ENCODE data around the gene HNRNPAB.
A peak's percentile ranks its signal among the peaks of the same experiment; 100 is the strongest.
"Not testable (repeated sequence)": the region's sequence is repeated elsewhere in the genome, so short reads cannot be mapped to it uniquely, and the experiment has no call there.

HNRNPAB gene

DNA sequence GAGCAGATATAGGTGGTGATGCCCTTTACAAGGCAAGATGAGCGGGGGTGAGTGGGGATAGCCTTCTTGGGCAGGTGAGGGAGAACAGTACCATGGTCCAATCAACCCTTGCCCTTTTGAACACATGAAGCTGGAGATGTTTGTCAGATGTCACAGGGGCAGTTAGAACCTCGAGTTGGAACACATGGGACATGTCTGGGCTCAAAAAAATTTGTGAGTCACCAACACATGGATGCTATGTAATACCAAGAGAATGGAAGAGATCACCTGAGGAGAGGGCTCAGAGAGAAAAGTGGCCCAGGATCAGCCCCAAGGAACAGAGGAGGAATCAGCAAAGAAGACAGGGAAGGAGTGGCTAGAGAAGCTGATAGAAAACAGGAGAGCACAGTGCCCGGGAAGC, 23.6 kb downstream of the HNRNPAB start:
- DNase-seq (ENCODE audit: low read depth, low spot score), result peak; percentile 16
- H3K27ac ChIP-seq, result peak overlapping the region; percentile 24

DNA sequence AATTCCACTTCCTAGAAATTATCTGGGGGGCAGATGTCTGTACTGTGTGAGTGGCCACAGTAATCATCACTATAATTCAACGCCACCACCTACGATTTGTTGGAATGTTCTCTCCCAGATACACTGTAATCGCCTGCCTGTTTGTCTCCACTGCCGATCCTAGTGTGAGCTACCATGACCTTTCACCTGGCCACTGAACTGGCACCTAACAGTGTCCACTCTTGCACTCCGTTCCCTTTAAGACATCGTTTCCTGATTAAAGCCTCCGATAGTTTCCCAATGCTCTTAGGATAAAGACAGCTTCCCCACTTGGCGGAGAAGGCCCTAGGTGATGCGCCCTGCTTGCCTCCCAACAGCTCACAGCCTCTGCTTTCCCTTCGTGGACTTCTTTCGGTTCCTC, 24.3 kb downstream of the HNRNPAB start:
- peak overlapping the region; percentile 24 for H3K27ac ChIP-seq
- no peak for DNase-seq (ENCODE audit: low read depth, low spot score)

DNA sequence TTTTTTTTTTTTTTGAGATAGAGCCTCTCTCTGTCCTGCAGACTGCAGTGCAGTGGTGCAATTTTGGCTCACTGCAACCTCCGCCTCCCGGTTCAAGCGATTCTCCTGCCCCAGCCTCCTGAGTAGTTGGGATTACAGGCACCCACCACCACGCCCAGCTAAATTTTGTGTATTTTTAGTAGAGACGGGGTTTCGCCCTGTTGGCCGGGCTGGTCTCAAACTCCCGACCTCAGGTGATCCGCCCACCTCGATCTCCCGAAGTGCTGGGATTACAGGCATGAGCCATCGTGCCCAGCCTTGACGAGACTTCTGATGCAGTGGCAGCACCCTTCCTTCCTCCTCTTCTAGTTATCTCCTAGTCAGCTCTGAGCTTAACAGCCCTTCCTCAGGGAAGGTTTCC, 24.8 kb downstream of the HNRNPAB start:
- H3K27ac ChIP-seq; DNase-seq (ENCODE audit: low read depth, low spot score): not testable (repeated sequence)

DNA sequence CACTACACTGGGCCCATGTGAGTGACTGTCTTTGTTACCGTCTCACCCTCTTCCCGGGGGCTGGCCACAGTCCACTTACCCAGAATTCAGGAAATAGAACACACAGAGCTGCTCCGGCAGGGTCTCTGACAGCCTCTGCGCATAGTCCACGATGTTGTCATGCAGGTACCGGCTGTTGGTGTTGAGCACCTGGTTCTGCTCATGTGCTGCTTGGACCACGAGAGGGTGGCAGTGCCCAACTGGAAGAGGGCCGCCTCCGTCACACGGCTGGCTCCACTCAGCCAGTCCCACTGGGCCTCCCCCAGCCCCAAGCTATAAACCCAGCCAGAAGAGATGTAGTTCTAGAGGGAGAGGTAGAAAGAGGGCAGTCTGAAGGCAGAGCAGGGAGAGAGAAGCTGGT, 25.5 kb downstream of the HNRNPAB start:
- no peak overlapping the region for H3K27ac ChIP-seq

DNA sequence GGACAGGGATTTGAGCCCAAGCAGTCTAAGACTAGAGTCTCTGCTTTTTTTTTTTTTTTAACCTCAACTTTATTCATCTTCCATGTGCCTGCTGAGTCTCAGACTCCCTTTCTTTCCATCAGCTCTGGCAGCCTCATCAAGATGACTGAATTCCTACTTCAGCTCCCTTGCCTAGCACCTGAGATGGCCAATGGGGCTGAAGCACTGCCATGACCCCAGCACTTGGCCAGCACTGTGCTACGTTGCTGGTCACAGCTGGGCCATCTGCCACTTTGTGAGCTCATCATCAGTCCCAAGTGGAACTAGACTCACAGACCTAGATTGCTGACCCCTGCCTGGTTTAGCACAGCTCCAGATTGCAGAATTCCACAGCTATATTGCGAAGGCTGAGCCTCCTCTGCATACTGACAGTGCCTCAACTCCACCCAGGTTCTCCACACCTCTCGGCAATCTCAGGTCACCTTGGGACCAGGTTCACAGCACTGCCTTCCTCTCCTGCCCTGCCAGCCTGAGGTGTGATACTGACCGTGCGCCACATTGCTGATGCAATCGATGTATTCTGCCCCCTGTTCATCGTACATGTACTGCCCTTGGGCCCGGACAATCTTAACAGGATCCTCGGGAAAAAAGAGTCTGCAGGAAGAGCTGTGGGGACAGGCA, 26.7 kb downstream of the HNRNPAB start:
- no peak for DNase-seq (ENCODE audit: low read depth, low spot score)
- peak overlapping the region; percentile 68 for H3K27ac ChIP-seq

More for the DNA sequence above, 25.5 kb downstream of the HNRNPAB start:
- no peak for DNase-seq (ENCODE audit: low read depth, low spot score)

DNA sequence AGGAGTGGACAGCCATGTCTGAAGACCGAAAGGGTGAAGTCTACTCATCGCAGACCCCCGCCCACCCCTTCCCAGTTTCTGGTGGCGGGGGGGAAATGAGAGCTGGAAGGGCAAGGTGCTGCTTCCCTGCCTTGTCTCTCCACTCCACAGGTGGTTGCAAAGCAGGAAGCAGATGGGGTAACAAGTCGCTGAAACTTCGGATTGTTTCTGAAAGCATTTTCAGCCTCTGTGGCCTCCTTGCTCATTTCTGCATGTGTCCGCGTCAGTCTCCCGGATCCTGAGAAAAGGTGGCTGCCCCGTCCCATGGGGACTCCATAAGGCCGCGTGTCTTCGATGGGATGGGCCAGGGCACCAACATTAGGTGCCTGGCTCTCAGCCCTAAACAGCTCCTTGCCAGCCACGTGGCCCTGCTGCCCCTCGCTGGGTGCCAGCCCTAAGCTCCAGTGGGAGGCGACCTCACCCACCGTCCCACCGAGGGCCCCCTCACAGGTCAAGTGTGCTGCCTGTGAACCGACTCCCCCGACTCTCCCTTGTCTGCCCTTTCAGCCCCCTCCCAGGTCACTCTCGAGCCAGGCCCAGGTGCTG, 27.3 kb downstream of the HNRNPAB start:
- peak overlapping the region; percentile 68 for H3K27ac ChIP-seq
- no peak for DNase-seq (ENCODE audit: low read depth, low spot score)

DNA sequence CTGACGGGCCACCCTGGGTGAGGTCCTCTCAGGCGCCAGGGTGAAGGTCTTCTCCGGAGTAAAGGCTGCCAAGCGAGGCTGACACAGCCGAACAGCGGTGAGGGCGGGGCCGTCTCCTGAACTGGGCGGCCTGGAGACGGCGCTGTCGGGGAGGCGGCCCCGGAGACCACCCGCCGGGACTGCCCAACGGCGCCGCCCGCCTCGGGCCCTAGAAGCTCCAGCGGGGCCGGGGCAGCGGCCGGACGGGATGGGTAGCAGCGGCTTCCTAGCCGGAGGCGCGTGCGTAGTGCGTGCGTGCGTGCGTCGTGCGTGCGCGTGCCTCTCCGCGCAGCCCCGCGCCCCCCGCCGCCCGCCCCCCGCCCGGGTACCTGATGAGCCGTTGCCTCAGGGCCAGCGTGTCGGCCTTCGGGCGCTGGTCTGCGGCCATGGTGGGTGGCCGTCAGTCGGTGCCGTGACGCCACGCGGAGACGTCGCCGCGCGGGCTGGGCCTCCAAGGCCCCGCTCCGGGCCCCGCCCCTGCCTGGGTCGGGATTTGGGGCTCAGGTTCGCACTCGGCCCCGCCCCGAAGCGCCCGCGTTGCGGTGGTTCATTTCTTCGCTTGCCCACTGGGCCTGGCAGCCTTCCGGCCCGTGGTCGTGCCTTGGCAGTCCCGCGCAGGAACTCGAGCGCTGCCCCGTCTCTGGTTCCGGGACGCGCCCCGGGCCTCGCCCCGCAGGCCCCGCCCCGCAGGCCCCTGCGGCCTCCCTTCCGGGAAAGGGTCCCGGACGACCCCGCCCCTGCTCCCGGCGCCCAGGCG, 28.0 kb downstream of the HNRNPAB start, which contains the start of gene PHYKPL:
Gene PHYKPL (minus strand): TSS at position 679 of the 796 bp plus-strand sequence. CDS start 252 bp downstream, at position 427.
- peak within 1 kb of the TSS; percentile 68 for H3K27ac ChIP-seq
- no peak for DNase-seq (ENCODE audit: low read depth, low spot score)

DNA sequence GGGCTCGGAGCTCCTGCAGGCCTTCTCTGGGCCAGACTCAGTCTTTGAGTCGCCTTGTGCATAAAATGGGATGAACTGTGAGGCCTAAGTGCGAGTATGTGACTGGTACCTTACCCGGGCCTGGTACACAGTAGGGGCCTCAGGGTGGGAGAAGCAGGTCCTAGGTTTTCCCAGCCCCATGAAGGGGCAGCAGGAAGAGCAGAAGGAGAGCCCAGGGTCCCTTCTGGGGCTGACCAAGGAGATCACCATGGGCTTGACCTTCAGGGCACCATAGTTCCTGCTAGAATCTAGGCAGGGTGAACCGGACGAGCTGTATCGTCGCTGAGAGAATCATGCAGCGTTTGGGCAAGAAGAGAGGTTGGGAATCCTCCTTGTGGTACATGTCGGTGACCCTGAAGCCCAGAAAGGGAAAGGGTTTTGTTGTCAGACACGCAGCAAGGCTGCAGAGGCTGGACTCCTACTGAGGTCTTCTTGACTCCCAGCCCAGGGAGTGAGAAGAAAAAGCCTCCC, 28.6 kb downstream of the HNRNPAB start:
- no peak for DNase-seq (ENCODE audit: low read depth, low spot score)
- peak overlapping the region; percentile 68 for H3K27ac ChIP-seq

DNA sequence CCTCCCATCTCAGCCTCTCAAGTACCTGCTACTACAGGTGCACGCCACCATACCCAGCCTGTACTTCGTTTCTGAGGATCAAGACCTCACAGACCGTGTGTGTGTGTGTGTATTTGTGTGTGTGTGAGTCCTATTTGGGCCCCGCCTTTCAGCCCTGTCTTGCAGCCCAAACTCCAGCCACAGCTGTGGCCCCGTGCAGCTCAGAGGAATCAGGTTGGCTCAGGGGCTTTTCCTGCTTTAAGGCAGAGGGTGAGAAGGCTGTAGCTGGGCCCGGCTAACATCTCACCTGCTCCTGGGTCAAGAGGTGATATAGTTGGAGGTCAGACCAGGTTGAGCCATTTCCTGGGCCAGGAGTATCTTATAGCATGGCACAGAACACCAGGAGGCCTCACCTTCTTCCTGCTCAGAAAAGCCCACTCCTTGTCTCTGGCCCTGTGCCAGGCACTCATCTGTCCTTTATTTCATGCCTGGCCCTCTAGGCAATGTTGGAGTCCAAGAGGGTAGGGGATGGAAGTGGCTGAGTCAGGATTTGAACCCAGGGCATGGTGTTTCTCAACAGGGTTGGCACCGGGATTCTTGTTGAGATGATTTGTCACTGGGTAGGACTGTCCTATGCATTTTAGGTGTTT, 29.9 kb downstream of the HNRNPAB start:
- DNase-seq (ENCODE audit: low read depth, low spot score), result no peak
- no peak overlapping the region for H3K27ac ChIP-seq

DNA sequence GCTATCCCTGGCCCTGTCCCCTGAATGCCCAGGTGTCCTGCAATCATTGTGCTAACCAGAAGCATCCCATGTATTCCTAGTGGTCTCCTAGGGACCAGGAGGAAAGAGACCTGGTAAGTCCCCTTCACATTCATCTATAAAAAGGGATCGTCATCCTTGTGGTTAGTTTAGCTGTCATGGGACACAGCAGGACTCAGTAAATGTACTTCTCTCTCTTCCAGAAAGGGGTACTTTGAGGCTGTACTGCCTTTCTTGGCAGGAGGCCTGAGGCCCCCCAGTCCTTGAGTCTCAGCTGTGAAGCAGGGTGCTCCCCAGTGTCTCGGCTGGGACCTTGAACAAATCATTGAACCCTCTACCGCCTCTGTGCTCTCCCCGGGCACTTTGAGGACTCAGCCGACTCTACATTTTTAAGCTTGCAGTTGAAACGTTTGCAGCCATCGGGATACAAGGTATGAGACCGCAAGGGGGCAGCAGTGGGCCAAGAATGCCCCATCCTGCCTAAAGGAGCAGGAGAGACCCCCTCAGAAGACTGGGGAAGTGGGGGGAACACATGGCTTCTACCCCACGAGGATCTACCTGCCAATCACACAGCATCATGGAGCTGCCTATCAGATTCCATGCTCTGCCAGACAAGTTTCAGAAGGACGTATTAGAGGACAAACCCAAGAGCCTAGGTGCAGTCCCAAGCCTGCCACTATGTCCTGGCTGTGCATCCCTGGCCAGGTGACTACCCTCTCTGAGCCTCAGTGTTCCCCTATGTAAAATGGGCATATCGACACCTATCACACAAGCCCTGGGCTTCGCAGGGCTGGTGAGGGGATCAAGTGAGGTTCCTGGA, 30.6 kb downstream of the HNRNPAB start:
- DNase-seq (ENCODE audit: low read depth, low spot score), result no peak
- H3K27ac ChIP-seq, result no peak overlapping the region

DNA sequence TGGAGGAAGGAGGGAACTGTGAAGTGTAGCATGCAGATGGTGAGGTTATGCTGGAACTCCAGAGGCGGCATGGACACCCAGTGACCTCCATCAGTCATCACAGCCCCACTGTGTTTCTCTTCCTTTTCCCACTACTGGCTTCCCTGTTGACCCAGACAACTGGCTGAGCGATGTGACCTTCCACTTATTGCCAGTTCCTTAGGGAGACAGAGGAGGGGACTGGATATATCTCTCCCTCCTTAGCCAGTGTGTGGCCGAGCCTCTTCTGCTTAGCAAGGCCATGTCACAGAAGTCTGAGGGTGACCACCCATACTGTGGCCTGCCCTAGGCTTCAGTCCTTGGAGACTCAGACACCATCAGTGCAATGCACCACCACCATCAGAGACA, 31.2 kb downstream of the HNRNPAB start:
- DNase-seq (ENCODE audit: low read depth, low spot score), result no peak
- H3K27ac ChIP-seq, result no peak overlapping the region

DNA sequence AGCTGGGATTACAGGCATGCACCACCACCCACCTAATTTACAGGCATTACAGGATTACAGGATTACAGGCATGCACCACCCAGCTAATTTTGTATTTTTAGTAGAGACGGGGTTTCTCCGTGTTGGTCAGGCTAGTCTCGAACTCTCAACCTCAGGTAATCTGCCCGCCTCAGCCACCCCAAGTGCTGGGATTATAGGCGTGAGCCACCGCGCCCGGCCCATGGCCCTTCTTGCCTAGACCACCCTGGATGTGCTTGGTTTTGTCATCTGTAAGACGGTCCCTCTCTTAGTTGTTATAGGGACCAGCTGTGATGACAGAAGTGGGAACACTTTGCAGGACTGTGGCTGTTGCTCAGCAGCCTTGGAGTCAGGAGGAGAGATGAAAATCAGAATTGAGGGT, 31.8 kb downstream of the HNRNPAB start:
- no peak for DNase-seq (ENCODE audit: low read depth, low spot score)
- no peak overlapping the region for H3K27ac ChIP-seq

DNA sequence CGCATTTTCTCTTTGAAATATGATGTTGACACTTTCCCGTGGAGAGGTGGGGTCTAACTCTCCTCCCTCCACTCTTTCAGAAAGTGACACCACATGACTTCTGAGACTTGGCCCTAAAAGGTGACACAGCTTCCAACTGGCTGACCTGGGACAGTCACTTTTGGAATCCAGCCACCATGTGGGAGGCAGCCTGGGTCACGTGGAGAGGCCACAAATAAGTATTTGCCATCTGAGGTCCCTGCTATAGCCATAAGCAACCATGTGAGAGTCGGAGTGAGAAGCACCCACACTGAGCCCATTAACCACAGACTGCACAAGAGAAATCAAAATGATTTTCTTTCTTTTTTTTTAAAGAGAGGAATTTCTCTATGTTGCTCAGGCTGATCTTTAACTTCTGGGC, 32.3 kb downstream of the HNRNPAB start:
- no peak for DNase-seq (ENCODE audit: low read depth, low spot score)
- peak overlapping the region; percentile 37 for H3K27ac ChIP-seq

DNA sequence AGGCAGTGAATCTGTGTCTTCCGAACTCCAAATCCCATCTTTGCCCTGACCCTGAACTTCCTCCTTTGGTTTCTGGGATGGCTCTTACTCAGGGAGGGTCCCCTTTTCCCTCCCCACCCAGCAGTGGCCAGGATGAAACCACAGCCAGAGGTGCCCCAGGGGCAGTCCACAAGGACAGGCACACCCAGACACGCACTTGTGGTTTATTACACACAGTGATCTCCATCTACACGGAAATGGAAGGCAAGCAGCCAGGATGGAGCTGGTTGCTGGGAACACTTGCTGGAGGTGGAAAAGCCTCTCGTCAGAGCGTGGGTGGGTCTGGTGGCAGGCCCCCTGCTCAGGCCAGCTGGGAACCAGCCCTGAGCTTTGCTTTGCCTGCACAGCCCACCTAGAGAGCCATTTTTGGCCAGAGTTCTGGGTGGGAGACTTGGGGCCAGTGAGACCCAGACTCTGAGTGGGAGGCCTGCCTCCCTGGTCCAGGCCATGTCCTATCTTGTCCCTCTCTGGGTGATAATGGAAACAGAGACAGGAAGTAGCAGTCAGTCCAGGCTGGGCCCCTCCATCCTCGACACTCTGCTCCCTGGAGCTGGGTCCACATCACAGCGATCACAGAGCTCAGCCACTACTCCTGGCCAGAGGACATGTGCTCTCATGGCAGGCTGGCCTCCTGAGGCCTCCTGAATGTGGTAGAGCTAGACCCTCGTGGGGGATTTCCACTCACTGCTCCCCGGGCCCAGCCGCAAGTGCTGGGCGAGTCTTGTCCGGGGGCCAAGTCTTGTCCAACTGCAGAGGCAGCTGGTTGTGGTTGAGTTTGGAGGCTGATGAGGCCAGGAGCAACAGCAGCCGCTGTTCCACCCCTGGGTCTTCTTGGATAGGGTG, 33.3 kb downstream of the HNRNPAB start:
- peak; percentile 50 for DNase-seq (ENCODE audit: low read depth, low spot score)
- H3K27ac ChIP-seq, result peak overlapping the region; percentile 37

DNA sequence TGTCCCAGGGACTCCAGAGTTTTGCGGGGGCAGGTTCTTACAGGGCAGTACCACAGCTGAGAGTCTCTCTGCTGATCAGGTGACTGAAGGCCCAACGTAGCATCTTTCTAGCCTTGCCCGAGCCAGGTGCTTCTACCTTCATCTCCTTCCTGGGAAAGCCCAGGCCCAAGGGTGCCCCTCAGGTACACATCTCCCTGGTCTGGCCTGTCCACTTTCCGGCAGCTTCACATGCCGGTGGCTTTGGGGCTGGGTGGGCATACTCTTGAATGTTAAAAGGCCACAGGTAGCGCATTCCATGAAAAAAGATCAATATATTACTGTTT, 33.9 kb downstream of the HNRNPAB start:
- no peak for DNase-seq (ENCODE audit: low read depth, low spot score)
- no peak overlapping the region for H3K27ac ChIP-seq

DNA sequence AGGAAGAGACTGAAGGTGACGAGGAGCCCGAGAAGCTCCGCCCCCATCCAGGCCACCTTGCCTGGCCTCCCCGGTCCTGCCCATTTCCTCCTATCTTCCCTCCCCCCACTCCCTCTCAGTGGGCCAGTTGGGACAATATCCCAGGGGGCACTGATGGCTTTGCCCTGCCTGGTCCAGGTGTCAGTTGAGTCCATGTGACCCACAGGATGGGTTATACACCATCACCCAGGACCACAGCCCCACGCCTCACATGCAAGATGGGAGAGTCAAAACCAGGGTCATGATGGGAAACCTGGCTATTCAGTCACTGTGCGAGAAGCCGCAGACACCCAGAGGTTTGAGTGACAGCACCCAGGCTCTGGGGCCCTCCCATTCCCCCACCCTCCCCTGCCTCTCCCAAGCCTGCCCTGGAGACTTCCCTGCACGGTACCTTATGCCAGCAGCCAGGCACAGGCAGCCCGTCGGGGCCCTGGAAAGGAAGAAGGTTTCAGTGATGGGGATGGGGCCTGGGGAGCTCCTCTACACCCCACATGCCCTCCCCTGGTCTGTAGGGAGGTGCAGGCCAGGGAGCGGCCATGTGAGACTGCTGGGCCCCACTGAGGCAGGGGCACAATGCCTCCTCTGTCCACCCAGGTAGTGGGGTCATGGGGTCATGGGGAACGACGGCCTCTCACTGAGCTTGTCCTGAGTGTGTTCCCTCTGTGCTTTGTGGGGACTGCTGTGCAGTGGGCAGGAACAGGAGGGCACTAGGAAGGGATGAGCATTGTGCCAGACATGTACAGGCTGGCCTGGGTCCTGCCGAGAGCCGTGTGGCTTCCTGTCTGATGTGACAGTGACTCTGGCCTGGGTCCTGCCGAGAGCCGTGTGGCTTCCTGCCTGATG, 34.6 kb downstream of the HNRNPAB start:
- H3K27ac ChIP-seq, result no peak overlapping the region
- DNase-seq (ENCODE audit: low read depth, low spot score), result no peak

DNA sequence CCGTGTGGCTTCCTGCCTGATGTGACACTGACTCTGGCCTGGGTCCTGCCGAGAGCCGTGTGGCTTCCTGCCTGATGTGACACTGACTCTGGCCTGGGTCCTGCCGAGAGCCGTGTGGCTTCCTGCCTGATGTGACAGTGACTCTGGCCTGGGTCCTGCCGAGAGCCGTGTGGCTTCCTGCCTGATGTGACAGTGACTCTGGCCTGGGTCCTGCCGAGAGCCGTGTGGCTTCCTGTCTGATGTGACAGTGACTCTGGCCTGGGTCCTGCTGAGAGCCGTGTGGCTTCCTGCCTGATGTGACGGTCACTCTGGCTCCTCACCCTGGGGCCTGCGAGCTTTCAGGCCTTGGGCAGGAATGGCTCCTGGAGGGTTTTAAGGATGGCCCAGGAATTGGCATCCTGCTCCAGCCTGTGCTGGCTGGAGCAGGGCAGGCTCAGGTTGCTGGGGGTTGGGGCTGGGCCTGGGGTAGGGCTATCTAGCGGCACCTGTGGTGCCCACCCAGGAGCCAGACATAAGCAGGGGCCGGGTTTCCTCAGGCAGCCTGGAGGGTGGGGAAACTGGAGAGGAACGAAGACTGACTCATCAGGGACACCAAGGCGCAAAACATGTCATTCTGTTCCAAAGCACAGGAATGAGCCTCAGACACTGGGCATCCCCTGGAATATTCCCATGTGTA, 35.4 kb downstream of the HNRNPAB start:
- H3K27ac ChIP-seq; DNase-seq (ENCODE audit: low read depth, low spot score): not testable (repeated sequence)
